Smooth muscle cell (in vitro differentiated cells): ENCODE data around the gene VPS29. TPM values are rescaled to one million over a fixed set of nuclear protein-coding genes. Genes with fewer than 3 reads are reported as not detected.
A peak's percentile ranks its signal among the peaks of the same experiment; 100 is the strongest.

Source experiments
- DNase-seq: peaks from one replicate; lab custom pipeline; 2025; ENCODE audit not compliant: unreplicated experiment; lab: John Stamatoyannopoulos, UW
- H2AFZ ChIP-seq: fragments of 200-600 bp; sonication (generic); 2 replicates; pipeline ENCODE4 v1.6.0; 2016; ENCODE audit warnings: antibody characterized with exemption, low read depth, mild to moderate bottlenecking
- H3F3A ChIP-seq: fragments of 200-600 bp; sonication (generic); 2 replicates; pipeline ENCODE4 v1.6.0; 2017; ENCODE audit warnings: antibody characterized with exemption, low read depth
- H3K27ac ChIP-seq: fragments of 200-600 bp; sonication (generic); 2 replicates; pipeline ENCODE4 v1.5.1; 2016; ENCODE audit warnings: low read depth, mild to moderate bottlenecking
- H3K27me3 ChIP-seq: fragments of 200-600 bp; sonication (generic); 2 replicates; pipeline ENCODE4 v1.6.1; 2016; ENCODE audit warnings: low read depth, mild to moderate bottlenecking
- H3K36me3 ChIP-seq: fragments of 200-600 bp; sonication (generic); 2 replicates; pipeline ENCODE4 v1.5.1; 2016; ENCODE audit warnings: low read depth
- H3K4me1 ChIP-seq: fragments of 200-600 bp; sonication (generic); 2 replicates; pipeline ENCODE4 v1.5.1; 2016; ENCODE audit warnings: low read depth
- H3K4me2 ChIP-seq: fragments of 200-600 bp; sonication (generic); 2 replicates; pipeline ENCODE4 v1.6.0; 2016; ENCODE audit warnings: mild to moderate bottlenecking
- H3K4me3 ChIP-seq: fragments of 200-600 bp; sonication (generic); 2 replicates; pipeline ENCODE4 v1.5.1; 2016; ENCODE audit warnings: mild to moderate bottlenecking
- H3K79me2 ChIP-seq: fragments of 200-600 bp; sonication (generic); 2 replicates; pipeline ENCODE4 v1.6.0; 2016; ENCODE audit warnings: low read depth, mild to moderate bottlenecking
- H3K9ac ChIP-seq: fragments of 200-600 bp; sonication (generic); 2 replicates; pipeline ENCODE4 v1.6.0; 2016; ENCODE audit warnings: low read depth
- H3K9me3 ChIP-seq: fragments of 200-600 bp; sonication (generic); replicated peaks from 2 replicates; pipeline ENCODE4 v1.5.1; 2016; ENCODE audit warnings: low read depth
- H4K20me1 ChIP-seq: fragments of 200-600 bp; sonication (generic); 2 replicates; pipeline ENCODE4 v1.6.0; 2016; ENCODE audit warnings: low read depth
- whole genome bisulfite sequencing: methylation state at CpG from one replicate; pipeline ENCODE4 v1.1.7; 2016; ENCODE audit warnings: low lambda C conversion rate; 5-methylcytosine and 5-hydroxymethylcytosine counted together
- polyA plus RNA-seq: library from polyadenylated mRNA; unstranded; fragments of >200 nt; fragmentation: Nextera tagmentation; extraction: Ambion mirVana; gene quantifications from 2 replicates; pipeline ENCODE4 v1.2.1, GENCODE V29; 2016
- total RNA-seq: library from RNA; depleted of rRNA; stranded (reverse); fragments of >200 nt; gene quantifications from 2 replicates; pipeline ENCODE4 v1.2.3, GENCODE V29; 2014
- TF ChIP-seq, protein P1 (sequence below): fragments of 200-600 bp; sonication (generic); IDR thresholded peaks from 2 replicates; pipeline ENCODE4 v1.5.1; 2017; ENCODE audit warnings: borderline replicate concordance, mild to moderate bottlenecking, antibody characterized with exemption; ENCODE audit not compliant: insufficient read depth, poor library complexity, severe bottlenecking

VPS29 gene
- total and polyA plus RNA-seq, 2 experiments from 2014 or later, result 72.9 to 136 TPM

DNA sequence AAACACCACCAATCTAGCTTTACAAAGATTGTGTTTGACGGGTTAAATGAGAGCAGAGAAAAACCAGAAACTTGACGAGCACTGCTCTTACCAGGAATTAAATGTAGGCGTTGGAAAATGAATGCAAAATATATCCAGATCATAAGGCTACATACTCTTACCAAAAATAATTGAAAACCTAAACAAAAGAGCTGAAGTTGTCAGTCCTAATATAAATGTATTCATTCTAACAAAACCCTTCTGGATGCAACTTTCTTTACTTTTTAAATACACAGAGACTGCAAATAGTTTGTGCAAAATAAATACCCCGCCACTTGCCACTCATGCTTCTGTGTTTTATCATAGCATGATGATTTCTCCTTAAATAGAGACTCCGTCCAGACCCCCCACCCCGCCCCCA is 32.9 kb upstream of the VPS29 start:
- TF ChIP-seq, protein P1, sequence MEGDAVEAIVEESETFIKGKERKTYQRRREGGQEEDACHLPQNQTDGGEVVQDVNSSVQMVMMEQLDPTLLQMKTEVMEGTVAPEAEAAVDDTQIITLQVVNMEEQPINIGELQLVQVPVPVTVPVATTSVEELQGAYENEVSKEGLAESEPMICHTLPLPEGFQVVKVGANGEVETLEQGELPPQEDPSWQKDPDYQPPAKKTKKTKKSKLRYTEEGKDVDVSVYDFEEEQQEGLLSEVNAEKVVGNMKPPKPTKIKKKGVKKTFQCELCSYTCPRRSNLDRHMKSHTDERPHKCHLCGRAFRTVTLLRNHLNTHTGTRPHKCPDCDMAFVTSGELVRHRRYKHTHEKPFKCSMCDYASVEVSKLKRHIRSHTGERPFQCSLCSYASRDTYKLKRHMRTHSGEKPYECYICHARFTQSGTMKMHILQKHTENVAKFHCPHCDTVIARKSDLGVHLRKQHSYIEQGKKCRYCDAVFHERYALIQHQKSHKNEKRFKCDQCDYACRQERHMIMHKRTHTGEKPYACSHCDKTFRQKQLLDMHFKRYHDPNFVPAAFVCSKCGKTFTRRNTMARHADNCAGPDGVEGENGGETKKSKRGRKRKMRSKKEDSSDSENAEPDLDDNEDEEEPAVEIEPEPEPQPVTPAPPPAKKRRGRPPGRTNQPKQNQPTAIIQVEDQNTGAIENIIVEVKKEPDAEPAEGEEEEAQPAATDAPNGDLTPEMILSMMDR, result no peak

DNA sequence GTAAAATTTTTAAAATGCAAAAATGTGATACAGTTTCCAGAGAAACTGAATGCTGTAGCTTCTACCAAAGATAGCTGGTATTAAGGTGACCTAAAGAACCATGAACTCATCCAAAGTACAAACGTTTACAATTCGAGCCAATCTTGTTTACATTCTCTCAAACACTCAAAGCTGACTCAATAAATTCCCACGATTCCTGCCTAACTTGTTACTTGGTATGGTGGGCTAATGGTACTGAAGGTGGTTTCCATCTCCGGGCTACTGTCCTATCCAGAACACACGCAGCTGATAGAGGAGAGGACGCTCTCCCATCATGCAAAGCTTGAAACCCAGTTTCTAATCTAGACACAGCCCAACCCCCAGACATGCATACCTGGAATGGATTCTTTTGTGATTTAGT is 31.7 kb upstream of the VPS29 start:
- Histone ChIP-seq H3K27ac (no peak overlapping the region), H3K4me3 (no peak overlapping the region), H3K4me2 (peak overlapping the region; percentile 16)

More for the DNA sequence above, 32.9 kb upstream of the VPS29 start:
- Histone ChIP-seq H3K9me3 (no peaks in the 10 kb centered on the region), H3K27me3 (no peaks in the 10 kb centered on the region), H3K79me2 (no peaks in the 10 kb centered on the region), H3K4me2 (no peak overlapping the region), H4K20me1 (peaks cover 51% of the 10 kb centered on the region), H3K4me3 (no peak overlapping the region), H3F3A (no peaks in the 10 kb centered on the region), H2AFZ (no peak overlapping the region), H3K27ac (no peak overlapping the region), H3K9ac (no peak overlapping the region), H3K36me3 (no peaks in the 10 kb centered on the region), H3K4me1 (no peaks in the 10 kb centered on the region)
- DNase-seq, result no peak
- WGBS, result 94% methylated on average over 6 of the region's 6 CpGs

GRCh38 chr12:110532644-110533043 is 30.7 kb upstream of the VPS29 start:
- no peak overlapping the region for H3K27ac ChIP-seq
- no peaks in the 10 kb centered on the region for H3K79me2 ChIP-seq
- H3K36me3 ChIP-seq, result no peaks in the 10 kb centered on the region
- H3K4me3 ChIP-seq, result no peak overlapping the region
- no peaks in the 10 kb centered on the region for H3K4me1 ChIP-seq
- H3F3A ChIP-seq, result no peaks in the 10 kb centered on the region
- H3K27me3 ChIP-seq, result no peaks in the 10 kb centered on the region
- TF ChIP-seq, protein P1, result no peak
- DNase-seq, result no peak
- 96% methylated on average over 3 of the region's 3 CpGs for WGBS
- peak overlapping the region; percentile 5 for H3K4me2 ChIP-seq
- peaks cover 46% of the 10 kb centered on the region for H4K20me1 ChIP-seq
- H3K9ac ChIP-seq, result no peak overlapping the region
- H3K9me3 ChIP-seq, result no peaks in the 10 kb centered on the region
- no peak overlapping the region for H2AFZ ChIP-seq

More for the DNA sequence above, 31.7 kb upstream of the VPS29 start:
- H4K20me1 ChIP-seq, result peaks cover 51% of the 10 kb centered on the region
- no peaks in the 10 kb centered on the region for H3K9me3 ChIP-seq
- H3K27me3 ChIP-seq, result no peaks in the 10 kb centered on the region
- H3K79me2 ChIP-seq, result no peaks in the 10 kb centered on the region
- no peaks in the 10 kb centered on the region for H3K36me3 ChIP-seq
- H2AFZ ChIP-seq, result no peak overlapping the region
- no peaks in the 10 kb centered on the region for H3K4me1 ChIP-seq
- no peak for DNase-seq
- no peak overlapping the region for H3K9ac ChIP-seq
- TF ChIP-seq, protein P1, result no peak
- 46% methylated on average over 6 of the region's 6 CpGs for WGBS
- no peaks in the 10 kb centered on the region for H3F3A ChIP-seq

DNA sequence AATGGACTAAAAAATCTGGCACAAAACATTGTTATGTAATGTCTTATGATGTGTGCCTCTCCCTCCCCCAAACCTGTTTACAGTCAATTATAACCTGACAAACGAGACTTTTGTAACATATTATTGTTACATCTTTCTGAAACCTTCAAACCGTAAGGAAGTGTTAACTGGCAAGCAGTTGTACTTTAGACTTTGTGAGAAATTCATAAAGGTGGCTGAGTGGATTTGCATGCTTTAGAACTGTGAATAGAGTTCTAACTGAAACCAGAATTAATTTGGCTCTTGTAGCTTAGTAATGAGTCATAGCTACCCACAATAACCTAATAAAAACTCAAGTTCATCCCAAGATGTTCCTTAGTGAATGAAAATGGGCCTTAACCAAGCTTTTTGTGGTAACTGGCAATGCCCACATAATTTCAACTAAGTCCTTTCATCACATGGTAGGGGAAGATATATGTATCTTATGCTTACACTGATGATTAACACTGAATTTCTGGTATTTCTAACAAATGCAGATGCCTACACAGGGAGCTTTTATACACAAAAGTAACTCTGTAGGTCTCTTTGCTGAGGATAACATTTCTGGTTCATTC is 29.9 kb upstream of the VPS29 start:
- no peak overlapping the region for H3K9ac ChIP-seq

More for the DNA sequence above, 29.9 kb upstream of the VPS29 start:
- TF ChIP-seq, protein P1, result no peak
- Histone ChIP-seq H2AFZ (no peak overlapping the region), H3K27ac (no peak overlapping the region), H3F3A (no peaks in the 10 kb centered on the region), H3K79me2 (no peaks in the 10 kb centered on the region), H3K4me3 (no peak overlapping the region), H3K9me3 (no peaks in the 10 kb centered on the region), H3K4me2 (peak overlapping the region; percentile 5), H4K20me1 (peaks cover 46% of the 10 kb centered on the region), H3K27me3 (no peaks in the 10 kb centered on the region), H3K4me1 (no peaks in the 10 kb centered on the region), H3K36me3 (no peaks in the 10 kb centered on the region)
- DNase-seq, result no peak
- WGBS, result 68% methylated on average over 2 of the region's 2 CpGs
